GM19193 (cell line): Measurements from ENCODE around the gene GHITM.
A peak's percentile ranks its signal among the peaks of the same experiment; 100 is the strongest.

Experiments used
- POLR2A ChIP-seq: IDR thresholded peaks from 4 replicates; pipeline ENCODE4 v1.6.1; 2011; ENCODE audit not compliant: insufficient read depth, insufficient read length; ENCODE audit errors: extremely low read depth

The GHITM gene, protein sequence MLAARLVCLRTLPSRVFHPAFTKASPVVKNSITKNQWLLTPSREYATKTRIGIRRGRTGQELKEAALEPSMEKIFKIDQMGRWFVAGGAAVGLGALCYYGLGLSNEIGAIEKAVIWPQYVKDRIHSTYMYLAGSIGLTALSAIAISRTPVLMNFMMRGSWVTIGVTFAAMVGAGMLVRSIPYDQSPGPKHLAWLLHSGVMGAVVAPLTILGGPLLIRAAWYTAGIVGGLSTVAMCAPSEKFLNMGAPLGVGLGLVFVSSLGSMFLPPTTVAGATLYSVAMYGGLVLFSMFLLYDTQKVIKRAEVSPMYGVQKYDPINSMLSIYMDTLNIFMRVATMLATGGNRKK

DNA sequence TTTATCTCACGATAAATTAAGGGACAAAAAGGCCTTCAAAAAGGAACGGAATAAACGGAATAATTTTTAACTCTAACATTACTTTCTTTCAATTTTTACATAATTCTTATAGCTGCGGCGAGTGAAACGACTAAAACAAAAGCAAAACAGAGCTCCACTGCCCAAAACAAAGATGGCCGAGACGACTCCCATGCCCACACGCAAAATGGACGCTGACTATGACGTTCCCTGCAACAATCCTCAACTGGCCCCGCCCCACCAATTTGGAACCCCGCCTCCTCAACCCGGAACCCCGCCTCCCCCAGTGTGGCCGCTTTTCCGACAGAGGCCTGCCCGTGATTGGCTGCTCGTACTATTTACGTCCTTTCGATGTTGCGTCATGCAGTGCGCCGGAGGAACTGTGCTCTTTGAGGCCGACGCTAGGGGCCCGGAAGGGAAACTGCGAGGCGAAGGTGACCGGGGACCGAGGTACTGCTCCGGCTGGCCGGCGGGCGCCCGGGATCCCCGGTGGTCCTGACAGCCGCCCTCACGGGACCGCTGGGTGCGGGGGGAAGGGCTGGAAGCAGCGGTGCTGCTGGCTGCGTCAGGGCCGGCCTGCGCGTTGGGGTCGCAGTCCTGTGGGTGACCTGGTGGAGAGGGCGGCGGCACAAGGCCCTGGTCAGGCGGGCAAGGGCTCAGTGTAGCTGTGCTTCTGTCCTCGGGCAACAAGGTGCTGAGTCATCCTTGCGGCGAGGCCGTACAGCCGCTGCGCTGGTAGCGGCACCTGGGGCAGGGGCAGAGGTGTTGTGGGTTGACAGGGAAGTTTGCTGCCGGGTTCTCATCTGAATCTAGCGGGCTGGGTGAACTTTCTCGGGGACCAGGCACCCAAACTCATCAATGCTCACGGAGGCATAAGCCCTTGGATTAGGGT lies at the start of gene GHITM:
GHITM (plus strand) TSS at position 384 of the 910 bp plus-strand sequence. CDS start 1,992 bp downstream, outside the sequence.
- peak; percentile 85 for TF ChIP-seq POLR2A

DNA sequence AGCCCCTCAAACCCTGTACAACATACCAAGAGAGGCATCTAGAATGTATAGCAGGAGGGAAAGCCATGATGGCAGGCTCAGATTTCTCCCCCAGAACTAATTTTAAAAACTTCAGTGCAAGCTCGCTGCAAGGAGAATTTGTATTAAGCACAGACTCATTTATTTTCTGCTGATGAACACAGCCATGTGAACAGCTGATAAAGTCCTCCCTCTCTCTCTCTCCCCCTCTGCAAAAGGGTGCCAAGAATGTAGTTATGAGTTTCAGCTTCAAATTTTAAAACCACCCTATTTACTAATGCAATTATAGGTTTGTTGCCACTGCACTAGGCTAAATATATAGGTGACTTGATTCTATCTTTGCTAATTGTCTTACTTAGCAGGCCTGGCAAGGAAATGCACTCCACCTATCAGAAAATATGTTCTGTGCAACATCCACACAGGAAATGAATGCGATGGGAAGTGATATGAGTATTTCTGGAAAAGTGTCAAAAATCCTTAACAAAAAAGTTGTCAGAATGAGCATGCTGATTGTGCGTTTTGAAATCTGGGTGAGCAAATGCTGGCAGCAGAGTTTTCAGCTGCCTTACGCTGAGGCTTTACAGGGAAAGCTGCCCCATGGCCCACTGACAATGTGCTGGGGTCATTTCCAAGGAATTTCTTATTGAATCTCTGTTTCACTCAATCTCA lies 43.4 kb upstream of the GHITM start:
- TF ChIP-seq POLR2A = no peak

DNA sequence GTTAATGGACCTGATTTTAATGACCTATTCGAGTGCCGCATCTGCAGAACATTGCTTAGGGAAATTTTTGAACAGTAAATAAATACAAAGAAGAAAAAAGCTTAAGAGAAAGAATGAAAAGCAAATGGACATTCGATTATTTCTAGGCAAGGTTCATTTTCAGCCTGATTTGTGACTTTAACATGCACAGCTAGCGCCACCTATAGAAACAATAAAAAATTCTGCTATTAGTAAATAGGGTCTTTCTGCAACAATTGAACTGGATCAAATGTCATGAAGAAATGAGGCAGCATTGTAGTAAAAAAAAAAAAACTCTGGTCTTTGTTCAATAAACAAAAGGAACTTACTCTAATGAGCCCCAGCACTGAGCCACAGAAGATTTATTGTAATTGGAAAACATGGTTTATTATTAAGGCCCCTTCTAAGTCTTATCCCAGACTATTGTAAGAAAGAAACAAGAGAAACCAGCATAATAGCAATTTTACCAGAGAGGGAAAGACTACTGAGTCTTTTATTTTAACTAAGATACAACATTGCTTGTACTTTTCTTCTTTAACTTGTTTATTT lies 41.4 kb upstream of the GHITM start:
- TF ChIP-seq POLR2A = no peak

DNA sequence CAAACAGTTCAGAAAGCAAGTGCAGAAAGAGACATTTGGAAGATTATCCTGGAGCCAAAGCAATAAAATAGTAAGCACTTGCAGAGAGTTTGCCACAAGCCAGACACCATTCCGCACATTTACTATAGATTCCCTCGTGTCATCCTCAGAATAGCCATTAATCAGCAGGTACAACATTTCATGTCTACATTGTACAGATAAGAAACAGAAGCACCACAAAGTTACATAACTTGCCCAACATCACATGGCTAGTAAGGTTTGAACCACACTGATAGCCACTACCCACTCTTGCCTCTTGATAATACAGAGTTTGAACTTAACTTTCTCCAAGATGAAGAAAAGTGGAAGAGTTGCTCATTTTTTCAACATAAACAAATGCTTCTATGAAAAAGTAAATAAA lies 40.6 kb upstream of the GHITM start:
- TF ChIP-seq POLR2A = no peak

DNA sequence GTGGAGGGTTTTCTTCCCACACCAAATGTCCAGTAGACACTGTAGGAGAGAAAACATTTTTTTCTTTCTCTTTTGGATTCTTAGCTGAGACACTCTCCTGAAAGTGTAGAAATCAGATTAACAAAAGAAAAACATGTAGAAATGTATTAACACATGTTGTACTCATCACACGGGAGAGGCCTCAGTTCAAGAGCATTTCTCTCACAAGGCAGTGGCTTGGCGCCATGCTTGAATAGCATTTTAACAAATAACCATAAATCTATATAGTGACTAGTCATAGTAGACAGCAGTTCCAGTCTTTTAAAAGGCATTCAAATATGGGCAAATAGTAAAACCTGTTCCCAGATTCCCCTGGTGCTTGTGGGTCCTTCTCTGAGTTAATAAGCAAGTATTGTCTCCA lies 38.3 kb upstream of the GHITM start:
- TF ChIP-seq POLR2A = no peak

DNA sequence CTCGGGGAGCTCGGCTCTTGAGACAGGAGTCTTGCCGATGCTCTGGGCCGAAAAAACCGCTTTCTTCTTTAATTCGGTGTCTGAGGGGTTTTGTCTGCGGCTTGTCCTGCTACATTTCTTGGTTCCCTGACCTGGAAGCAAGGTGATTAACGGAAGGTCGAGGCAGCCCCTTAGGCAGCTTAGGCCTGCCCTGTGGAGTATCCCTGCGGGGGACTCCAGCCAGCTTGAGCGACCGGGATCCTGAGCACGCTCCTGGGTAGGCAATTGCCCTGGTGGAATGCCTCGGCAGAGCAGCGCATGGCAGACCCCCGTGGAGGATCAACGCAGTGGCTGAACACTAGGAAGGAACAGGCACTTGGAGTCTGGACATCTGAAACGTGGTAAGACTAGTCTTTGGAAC lies 30.5 kb upstream of the GHITM start:
- no peak for TF ChIP-seq POLR2A

DNA sequence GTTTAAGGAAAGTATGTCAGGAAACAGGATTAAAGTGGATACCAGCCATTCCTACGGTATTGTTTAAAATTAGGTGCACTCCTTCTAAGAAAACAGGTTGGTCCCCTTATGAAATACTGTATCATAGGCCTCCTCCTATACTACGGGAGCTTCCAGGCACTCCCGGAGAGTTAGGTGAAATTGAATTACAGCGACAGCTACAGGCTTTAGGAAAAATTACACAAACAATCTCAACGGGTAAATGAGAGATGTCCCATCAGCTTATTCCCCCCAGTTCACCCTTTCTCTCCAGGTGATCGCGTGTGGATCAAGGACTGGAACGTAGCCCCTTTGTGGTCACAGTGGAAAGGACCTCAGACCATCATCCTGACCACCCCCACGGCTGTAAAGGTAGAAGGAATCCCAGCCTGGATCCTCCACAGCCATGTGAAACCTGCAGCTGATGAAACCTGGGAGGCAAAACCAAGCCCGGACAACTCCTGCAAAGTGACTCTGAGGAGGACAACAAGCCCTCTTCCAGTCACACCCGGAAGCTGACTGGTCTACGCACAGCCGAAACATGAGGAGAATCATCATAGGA lies 25.1 kb upstream of the GHITM start:
- TF ChIP-seq POLR2A = no peak

DNA sequence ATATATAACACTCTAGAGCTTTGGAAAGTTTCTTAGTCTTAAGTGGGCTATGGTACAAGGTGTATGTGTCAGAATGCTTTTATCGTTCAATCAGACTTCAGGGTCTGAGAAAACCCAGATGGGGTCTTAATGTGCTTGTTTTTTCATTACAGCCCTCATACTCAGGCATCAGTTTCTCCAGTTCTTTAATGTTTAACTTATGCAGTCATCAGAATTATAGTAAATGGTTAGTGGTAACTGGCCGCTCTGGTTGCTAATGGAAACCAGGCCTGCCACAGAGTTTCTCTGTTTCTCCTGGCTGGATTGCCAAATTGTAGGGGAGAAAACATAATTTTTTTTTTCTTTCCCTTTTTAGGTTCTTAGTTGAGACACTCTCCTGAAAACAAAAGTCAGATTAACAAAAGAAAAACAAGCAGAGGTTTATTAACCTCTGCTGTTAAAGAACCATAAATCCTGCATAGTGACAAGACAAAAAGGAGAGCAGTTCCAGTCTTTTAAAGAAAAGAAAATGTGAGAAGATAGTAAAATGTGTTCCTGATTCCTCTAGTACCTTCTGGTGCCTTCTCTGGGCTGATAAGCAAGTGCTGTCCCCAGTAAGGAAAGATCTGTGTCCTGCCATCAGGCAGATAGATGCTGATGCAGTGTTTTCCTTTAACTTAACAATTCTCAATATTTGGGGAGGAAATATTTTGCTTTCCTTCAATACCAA lies 21.5 kb upstream of the GHITM start:
- TF ChIP-seq POLR2A = no peak

DNA sequence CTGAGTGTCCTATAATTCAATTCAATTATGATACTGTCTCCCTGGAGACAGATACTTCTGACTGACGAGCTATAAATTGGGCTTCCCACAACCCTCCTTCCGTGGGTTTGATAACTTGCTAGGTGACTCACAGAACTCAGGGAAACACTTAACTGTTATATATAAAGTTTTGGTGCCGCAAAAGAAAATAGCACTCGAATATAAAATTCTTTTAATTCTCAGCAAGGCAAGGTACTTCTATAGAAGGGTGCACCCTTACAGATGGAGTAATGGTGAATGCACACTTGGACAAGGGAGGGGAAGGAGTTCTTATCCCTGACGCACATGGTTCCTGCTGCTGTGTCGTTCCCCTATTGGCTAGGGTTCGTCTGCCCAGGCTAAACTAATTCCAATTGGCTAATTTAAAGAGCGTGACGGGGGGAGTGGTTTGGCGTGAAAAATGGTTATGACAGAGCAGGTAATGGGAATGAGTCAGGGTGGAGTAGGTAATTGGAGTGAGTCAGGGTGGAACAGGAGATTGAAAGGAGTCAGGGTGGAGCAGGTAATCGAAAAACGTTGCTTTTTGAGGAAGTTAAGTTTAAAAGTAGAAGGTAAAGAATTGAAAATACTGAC lies 20.8 kb upstream of the GHITM start:
- no peak for TF ChIP-seq POLR2A

DNA sequence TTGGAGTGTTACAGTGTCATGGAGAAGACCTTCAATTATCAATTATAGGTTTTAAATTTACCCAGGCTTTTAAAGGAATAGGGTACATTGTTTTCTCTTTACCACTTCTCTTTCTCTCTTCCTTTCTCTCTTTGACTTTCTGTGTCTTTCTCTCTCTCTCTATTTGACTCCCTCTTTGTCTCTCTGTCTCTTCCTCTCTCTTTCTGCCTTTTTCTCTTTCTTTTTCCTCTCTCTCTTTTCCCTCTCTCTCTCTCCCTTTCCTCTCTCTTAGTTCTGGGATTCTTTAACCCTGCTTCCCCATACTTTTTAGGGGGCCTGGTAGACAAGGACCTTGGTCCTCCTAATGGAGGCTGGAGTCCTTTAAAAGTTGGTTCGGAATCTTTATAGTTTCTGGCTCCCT lies 15.9 kb upstream of the GHITM start:
- no peak for TF ChIP-seq POLR2A

DNA sequence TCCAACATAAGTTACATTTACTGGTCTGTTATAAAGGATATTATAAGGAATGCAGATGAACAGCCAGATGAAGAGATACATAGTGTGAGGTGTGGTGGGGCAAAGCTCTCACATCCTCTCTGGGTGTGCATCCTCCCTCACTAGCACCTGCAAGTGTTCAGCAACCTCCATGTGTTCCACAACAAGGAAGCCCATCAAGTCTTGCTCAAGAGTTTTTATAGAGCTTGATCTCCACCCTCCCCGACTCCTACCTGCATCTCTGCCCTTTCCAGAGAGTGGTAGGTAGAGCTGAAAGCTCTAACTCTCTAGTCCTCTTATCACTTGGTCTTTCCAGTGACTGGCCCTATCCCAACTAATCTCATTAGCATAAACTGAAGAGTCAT lies 12.5 kb upstream of the GHITM start:
- no peak for TF ChIP-seq POLR2A

DNA sequence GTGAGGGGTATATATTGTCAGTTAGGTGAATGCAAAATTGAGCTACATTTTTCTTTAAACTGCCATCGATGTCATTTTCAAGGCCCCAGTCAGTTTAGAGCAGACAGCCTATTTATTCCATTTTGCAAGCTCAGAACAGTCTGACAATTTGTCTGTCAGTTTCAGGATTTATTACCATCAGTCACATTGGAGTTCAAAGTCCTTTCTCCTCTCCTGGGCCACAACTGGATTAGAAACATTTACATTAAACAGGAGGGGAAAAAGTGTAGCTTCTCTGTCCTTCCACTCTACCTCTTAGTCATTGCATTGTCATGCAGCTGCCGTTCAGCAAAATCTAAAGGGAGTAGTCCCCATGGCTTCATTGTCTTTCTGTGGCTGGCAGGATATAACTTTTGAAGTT lies 3.5 kb upstream of the GHITM start:
- TF ChIP-seq POLR2A = no peak

DNA sequence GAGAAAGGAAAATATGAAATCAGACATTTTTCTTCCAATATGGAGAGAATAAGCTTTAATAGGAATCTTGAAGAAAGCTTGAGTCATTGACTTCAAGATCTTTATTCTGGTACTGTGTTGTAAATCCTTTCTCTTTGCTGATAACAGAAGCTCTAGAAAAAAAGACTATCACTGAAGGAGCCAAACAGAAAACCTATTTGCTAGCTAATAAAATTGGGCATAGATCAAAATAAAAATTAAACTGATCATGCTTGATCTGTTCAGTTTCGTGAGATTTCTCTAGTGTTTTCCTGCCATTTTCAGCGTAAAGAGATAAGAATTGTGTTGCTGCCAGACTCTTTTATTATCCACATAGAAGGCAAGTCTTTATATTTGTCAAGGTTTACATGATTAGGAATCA lies 1.5 kb upstream of the GHITM start:
- no peak for TF ChIP-seq POLR2A
